Activated CD8-positive, alpha-beta memory T cell treated with anti-CD3 and anti-CD28 coated beads for 1 hour (primary cell): ENCODE results near the gene KLRC4.
"Not testable (repeated sequence)": the region's sequence is repeated elsewhere in the genome, so short reads cannot be mapped to it uniquely, and the experiment has no call there.

ENCODE experiments used
- DNase-seq, 2 donors: peaks; one replicate each; pipeline ENCODE4 v3.0.0-alpha.2; 2020; ENCODE audit warnings: low read depth in 1 of 2; ENCODE audit errors: extremely low read depth in 1 of 2

The KLRC4 gene

GRCh38 chr12:10368206-10369171 lies 41.1 kb downstream of the KLRC4 start:
- DNase-seq: no peak

DNA sequence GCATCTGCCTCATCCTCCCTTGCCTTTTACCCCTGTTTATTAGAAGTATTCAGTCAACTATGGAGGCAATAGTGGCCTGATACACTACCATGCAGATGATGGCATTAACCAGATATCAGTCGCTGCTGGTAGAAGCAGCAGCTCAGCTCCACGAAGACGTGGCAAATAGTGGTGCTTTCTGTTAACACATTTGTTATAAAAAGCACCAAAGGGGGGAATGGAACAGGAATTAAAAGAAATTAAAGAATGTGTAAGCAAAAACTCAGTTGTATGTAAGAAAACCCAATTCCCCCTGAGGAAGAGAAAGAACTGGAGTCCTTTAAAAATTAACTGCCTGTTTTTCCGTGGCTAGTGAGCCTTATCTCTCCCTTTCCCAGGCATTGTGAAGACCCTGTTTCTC lies 41.8 kb downstream of the KLRC4 start:
- DNase-seq: not testable (repeated sequence)

DNA sequence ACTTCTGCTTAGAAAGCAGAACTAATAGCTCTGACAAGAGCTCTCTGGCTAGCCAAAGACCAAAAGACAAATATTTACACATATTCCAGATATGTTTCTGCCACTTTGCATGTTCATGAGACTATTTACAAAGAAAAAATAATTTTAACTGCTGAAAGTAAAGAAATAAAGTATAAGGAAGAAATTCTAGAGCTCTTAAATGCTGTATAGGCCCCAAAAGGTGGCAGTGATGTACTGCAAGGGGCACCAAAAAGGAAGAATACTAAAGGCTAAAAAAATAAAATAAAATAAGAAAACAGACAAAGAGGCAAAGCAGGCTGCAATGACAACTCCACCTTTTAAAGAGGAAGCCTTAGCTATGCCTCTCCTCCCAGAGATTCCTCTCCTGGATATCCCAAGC lies 42.7 kb downstream of the KLRC4 start:
- no peak for DNase-seq

DNA sequence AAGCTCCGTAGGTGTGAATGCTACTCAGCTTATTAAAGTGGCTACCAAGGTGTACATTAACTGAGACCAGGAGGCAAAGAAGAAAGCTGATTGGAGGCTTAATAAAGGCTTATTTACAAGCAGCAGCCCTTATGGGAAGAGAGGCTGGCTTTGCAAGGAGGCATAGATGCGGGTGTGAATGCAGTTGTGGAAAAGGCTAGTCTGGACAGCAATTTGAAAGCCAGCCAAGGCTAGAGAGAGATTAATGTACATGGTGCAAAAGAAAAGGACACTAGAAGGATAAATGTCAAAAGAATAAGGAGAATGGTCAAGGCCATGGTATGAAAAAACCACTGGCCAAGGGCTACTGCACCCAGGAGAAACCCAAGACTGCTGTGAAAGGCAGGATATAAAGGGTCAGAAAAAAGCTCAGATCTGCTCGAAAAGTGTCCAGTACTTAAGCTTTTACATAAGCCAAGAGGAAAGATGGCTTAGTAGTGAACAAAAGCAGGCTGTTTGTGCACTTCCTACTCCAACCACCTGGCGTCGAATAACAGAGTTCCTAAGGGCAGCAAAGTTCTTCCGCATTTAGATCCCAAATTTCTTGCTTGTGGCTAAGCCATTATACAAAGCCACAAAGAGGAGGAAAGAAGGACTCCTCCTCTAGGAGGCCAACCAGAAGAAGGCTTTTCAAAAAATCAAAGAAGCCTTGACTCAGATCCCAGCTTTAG lies 43.7 kb downstream of the KLRC4 start:
- no peak for DNase-seq

- no peak for DNase-seq
Measured at GRCh38 chr12:10364815-10365622, 44.5 kb downstream of the KLRC4 start.

DNA sequence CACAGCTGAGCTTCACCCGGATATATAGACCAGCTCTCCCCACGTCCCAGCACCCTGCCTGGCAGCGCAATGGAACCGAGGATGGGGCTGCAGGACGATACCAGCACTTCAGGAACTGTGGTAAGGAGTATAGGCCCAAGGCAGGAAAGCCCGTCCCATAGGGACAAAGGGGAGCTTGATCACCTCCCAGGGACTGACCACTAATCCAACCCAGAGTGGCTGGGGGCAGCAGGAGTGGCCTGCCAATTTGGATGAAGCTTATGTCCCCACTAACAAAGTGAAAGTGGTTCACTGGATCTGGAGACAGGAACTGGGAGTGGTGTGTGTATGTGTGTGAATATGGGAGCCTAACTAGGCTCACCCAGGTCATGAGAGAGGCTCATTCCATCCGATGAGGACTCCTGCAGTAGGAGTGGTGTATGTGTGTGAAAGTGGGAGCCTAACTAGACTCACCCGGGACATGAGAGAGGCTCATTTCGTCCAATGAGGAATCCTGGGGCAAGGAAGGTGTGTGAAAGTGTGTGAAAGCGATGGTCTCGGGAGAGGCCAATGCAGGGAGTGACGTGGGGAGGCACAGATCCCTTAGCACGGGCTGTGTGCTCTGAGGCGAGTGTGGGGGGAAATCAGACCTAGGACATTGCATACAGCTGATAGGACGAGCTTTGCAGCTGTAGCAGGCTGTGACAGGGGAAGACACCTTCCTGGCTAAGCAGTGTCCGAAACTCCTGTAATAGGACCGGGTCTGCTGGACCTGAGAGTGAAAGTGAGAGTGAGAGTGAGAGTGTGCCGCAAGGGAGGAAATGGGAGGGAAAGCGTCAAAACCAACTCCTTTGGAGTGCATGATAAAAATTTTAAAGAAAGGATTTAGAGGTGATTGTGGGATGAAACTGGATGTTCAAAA lies 45.4 kb downstream of the KLRC4 start:
- DNase-seq: no peak

DNA sequence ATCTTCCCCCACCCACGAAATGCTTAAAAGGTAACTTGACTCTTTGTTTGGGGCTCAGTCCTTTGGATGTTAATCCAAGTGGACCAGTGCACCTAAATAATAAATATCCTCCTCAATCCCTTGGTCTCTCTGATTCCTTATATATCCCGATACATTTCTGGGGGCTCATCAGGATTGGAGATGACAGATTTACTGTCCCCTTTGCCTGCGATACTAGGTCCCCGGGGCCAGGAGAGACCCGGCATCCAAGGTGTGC lies 46.0 kb downstream of the KLRC4 start:
- no peak for DNase-seq

DNA sequence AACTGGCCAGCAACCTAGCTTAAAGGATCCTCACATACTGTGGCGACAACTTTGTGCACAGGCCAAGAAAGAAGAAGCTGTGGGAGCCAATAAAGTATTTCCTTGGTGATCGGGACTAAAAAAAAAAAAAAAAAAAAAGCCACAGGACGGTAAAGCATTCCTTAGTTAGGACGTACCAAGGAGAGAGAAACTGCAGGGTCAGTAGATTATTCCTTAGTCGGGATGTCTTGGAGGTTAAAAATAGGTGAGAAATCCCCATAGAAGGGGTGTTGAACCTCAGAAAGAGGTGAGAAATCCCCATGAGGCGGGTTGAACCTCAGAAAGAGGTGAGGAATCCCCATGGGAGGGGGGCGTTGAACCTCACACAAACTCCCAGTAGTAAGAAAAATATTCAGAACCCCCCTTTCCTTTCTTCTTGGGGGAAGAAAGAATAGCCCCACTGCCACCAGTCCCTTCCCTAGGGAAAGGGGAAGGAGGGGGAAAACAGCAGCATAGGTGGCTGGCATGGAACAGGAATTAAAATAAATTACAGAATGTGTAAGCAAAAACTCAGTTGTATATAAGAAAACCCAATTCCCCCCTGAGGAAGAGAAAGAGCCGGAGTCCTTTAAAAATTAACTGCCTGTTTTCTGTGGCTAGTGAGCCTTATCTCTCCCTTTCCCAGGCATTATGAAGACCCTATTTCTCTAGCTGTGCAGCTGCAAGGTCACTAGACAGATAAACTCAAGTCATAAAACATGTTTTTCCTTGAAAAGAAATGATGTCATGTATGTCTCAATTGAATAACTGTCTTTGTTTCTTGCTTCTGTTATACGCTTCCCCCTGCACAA lies 46.5 kb downstream of the KLRC4 start:
- DNase-seq: no peak

- DNase-seq: no peak
Measured at GRCh38 chr12:10362325-10362724, 47.2 kb downstream of the KLRC4 start.

- DNase-seq: no peak
Measured at GRCh38 chr12:10361622-10362021, 47.9 kb downstream of the KLRC4 start.

DNA sequence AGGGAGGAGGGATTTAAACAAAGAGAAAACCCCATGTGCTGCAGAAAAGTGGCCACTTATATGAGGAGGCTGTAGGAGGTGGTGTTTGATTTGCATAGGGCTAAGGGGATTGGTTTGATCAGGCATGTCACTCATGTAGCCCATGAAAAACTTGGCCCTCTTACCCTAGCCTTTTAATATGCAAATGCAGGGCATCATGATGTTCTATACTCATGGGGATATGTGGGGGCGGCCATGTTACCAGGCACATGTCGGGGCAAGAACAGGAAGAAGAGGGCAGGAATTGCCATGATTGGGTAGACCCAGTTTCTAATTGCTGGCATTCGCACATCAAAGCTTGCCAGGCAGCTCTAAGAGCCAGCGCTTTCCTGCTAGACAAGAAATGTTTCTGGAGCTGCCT lies 48.5 kb downstream of the KLRC4 start:
- DNase-seq: no peak

DNA sequence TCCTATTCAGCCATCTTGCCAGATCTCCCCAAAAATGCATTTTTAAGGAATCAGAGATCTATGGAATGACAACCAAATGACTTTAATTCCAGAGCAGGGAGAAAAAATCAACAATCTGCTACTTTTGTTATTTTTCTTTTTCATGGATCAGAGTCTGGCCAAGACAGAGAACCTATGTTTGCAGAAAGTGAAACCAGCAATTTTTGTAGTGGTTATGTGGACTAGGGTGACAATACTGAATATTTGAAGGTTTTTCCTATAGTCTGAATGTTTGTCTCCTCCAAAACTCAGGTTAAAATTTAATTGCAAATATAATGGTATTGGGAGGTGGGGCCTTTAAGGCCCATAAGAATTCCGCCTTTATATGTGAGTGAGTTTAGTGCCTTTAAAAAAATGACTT lies 50.6 kb downstream of the KLRC4 start:
- no peak for DNase-seq

GRCh38 chr12:10358131-10358530 lies 51.4 kb downstream of the KLRC4 start:
- no peak for DNase-seq
